H9 (cell line): ENCODE results near the gene JKAMP. TPM values are rescaled to one million over a fixed set of nuclear protein-coding genes. Genes with fewer than 3 reads are reported as not detected.

Experiments used
- DNase-seq: peaks from one replicate; pipeline ENCODE4 v3.0.0-alpha.2; 2017
- H2AFZ ChIP-seq: one replicate; pipeline ENCODE4 v1.6.1; 2013; ENCODE audit warnings: mild to moderate bottlenecking, low read length, control low read depth, moderate library complexity
- H2AK5ac ChIP-seq: 2 replicates; pipeline ENCODE4 v1.6.1; 2013; ENCODE audit warnings: low read length, control low read depth, mixed read lengths; ENCODE audit not compliant: insufficient read length
- H2BK120ac ChIP-seq: one replicate; pipeline ENCODE4 v1.6.1; 2013; ENCODE audit warnings: low read depth, mild to moderate bottlenecking, low read length, control low read depth, inconsistent platforms; ENCODE audit not compliant: poor library complexity, severe bottlenecking
- H2BK12ac ChIP-seq: 2 replicates; pipeline ENCODE4 v1.6.1; 2013; ENCODE audit warnings: low read length, control low read depth, mixed read lengths, low read depth; ENCODE audit not compliant: insufficient read length
- H2BK15ac ChIP-seq: 2 replicates; pipeline ENCODE4 v1.6.1; 2013; ENCODE audit warnings: low read depth, low read length, control low read depth
- H2BK20ac ChIP-seq: one replicate; pipeline ENCODE4 v1.6.1; 2013; ENCODE audit warnings: low read depth, mild to moderate bottlenecking, low read length, control low read depth, inconsistent platforms; ENCODE audit not compliant: poor library complexity, severe bottlenecking
- H2BK5ac ChIP-seq: 2 replicates; pipeline ENCODE4 v1.6.1; 2013; ENCODE audit warnings: low read length, control low read depth, mixed read lengths; ENCODE audit not compliant: insufficient read length
- H3K14ac ChIP-seq: 2 replicates; pipeline ENCODE4 v1.6.1; 2013; ENCODE audit warnings: low read length, control low read depth; ENCODE audit not compliant: insufficient read depth
- H3K18ac ChIP-seq: 2 replicates; pipeline ENCODE4 v1.6.1; 2013; ENCODE audit warnings: low read depth, mild to moderate bottlenecking, mixed read lengths, low read length, control low read depth; ENCODE audit not compliant: insufficient read length
- H3K23ac ChIP-seq: 2 replicates; pipeline ENCODE4 v1.6.1; 2013; ENCODE audit warnings: low read length, control low read depth, mixed read lengths, low read depth; ENCODE audit not compliant: insufficient read length
- H3K23me2 ChIP-seq: 2 replicates; pipeline ENCODE4 v1.6.1; 2013; ENCODE audit warnings: low read depth, mild to moderate bottlenecking, mixed read lengths, low read length, control low read depth; ENCODE audit not compliant: insufficient read length, poor library complexity, severe bottlenecking
- H3K27ac ChIP-seq: 2 replicates; pipeline ENCODE4 v1.5.1; 2013; ENCODE audit warnings: low read length, control low read depth, mixed read lengths, low read depth; ENCODE audit not compliant: insufficient read length
- H3K27me3 ChIP-seq: 2 replicates; pipeline ENCODE4 v1.6.1; 2013; ENCODE audit warnings: low read length, control low read depth, inconsistent platforms; ENCODE audit not compliant: insufficient read depth
- H3K4ac ChIP-seq: 2 replicates; pipeline ENCODE4 v1.6.1; 2013; ENCODE audit warnings: low read depth, mild to moderate bottlenecking, control low read depth, inconsistent platforms, low read length, moderate library complexity
- H3K4me1 ChIP-seq: 2 replicates; pipeline ENCODE4 v1.6.1; 2013; ENCODE audit warnings: low read length, control low read depth, inconsistent platforms; ENCODE audit not compliant: insufficient read depth
- H3K4me2 ChIP-seq: 2 replicates; pipeline ENCODE4 v1.6.1; 2013; ENCODE audit warnings: low read length, control low read depth, mixed read lengths; ENCODE audit not compliant: insufficient read length, insufficient read depth
- H3K56ac ChIP-seq: 2 replicates; pipeline ENCODE4 v1.6.1; 2013; ENCODE audit warnings: low read depth, mild to moderate bottlenecking, mixed read lengths, low read length, control low read depth; ENCODE audit not compliant: insufficient read length
- H3K79me1 ChIP-seq: 2 replicates; pipeline ENCODE4 v1.6.1; 2013; ENCODE audit warnings: low read depth, mild to moderate bottlenecking, moderate library complexity, low read length, control low read depth, inconsistent platforms; ENCODE audit not compliant: insufficient read depth, poor library complexity, severe bottlenecking
- H3K79me2 ChIP-seq: 2 replicates; pipeline ENCODE4 v1.6.1; 2013; ENCODE audit warnings: low read length, control low read depth, inconsistent platforms; ENCODE audit not compliant: insufficient read depth
- H3K9ac ChIP-seq: 2 replicates; pipeline ENCODE4 v1.6.1; 2013; ENCODE audit warnings: low read length, control low read depth, mixed read lengths; ENCODE audit not compliant: insufficient read length; ENCODE audit errors: extremely low read depth
- H3K9me3 ChIP-seq: one replicate; pipeline ENCODE4 v1.6.1; 2013; ENCODE audit warnings: low read depth, low read length, inconsistent platforms; ENCODE audit not compliant: control insufficient read depth
- H3T11ph ChIP-seq: one replicate; pipeline ENCODE4 v1.6.1; 2013; ENCODE audit warnings: mild to moderate bottlenecking, low read length, control low read depth, inconsistent platforms
- H4K20me1 ChIP-seq: one replicate; pipeline ENCODE4 v1.6.1; 2013; ENCODE audit not compliant: control insufficient read depth, insufficient read length, insufficient read depth
- H4K5ac ChIP-seq: 2 replicates; pipeline ENCODE4 v1.6.1; 2013; ENCODE audit warnings: low read depth, mild to moderate bottlenecking, mixed read lengths, low read length, control low read depth; ENCODE audit not compliant: insufficient read length
- H4K8ac ChIP-seq: replicated peaks from 2 replicates; pipeline ENCODE4 v1.6.1; 2013; ENCODE audit warnings: low read length, control low read depth, mixed read lengths, low read depth; ENCODE audit not compliant: insufficient read length
- H4K91ac ChIP-seq: 2 replicates; pipeline ENCODE4 v1.6.1; 2013; ENCODE audit warnings: low read depth, mild to moderate bottlenecking, moderate library complexity, mixed read lengths, low read length, control low read depth; ENCODE audit not compliant: insufficient read length
- H3K27ac Mint-ChIP-seq, 3 experiments: 2 replicates in 2 of 3; 3 replicates in 1 of 3; pipeline ENCODE4 v1.8.0; 2020 to 2021; ENCODE audit warnings: mixed read lengths in 3 of 3, mild to moderate bottlenecking in 1 of 3, moderate library complexity in 1 of 3
- H3K27me3 Mint-ChIP-seq: 2 replicates; pipeline ENCODE4 v1.8.0; 2021; ENCODE audit warnings: low read depth, mild to moderate bottlenecking, moderate library complexity, mixed read lengths
- H3K36me3 Mint-ChIP-seq, 3 experiments: 2 replicates in 2 of 3; 3 replicates in 1 of 3; pipeline ENCODE4 v1.8.0; 2020 to 2021; ENCODE audit warnings: low read depth in 3 of 3, mixed read lengths in 3 of 3; ENCODE audit not compliant: insufficient read depth in 1 of 3
- H3K4me1 Mint-ChIP-seq, 2 experiments: 2 replicates each; pipeline ENCODE4 v1.8.0; 2020; ENCODE audit warnings: mixed read lengths in 2 of 2
- H3K4me3 Mint-ChIP-seq, 2 experiments: 2 replicates in 1 of 2; 3 replicates in 1 of 2; pipeline ENCODE4 v1.8.0; 2020 to 2021; ENCODE audit warnings: mild to moderate bottlenecking in 2 of 2, mixed read lengths in 2 of 2, moderate library complexity in 1 of 2
- H3K9me3 Mint-ChIP-seq, 2 experiments: 2 replicates in 1 of 2; 3 replicates in 1 of 2; pipeline ENCODE4 v1.8.0; 2020; ENCODE audit warnings: mild to moderate bottlenecking in 2 of 2, mixed read lengths in 2 of 2, moderate library complexity in 1 of 2
- WGBS: extraction: QIAGEN DNeasy Blood & Tissue Kit; methylation state at CpG from one replicate; pipeline ENCODE4 v1.1.7; 2013; ENCODE audit warnings: missing lambda C conversion rate, low lambda C conversion rate, mixed read lengths; ENCODE audit not compliant: insufficient read length; ENCODE audit errors: extremely low coverage; 5-methylcytosine and 5-hydroxymethylcytosine counted together
- total RNA-seq: library from RNA; stranded (reverse); gene quantifications from 2 replicates; pipeline ENCODE4 v1.2.1, GENCODE V29; 2021
- TF ChIP-seq, protein P1 (sequence below): fragments of 200-600 bp; sonication (generic); conservative IDR thresholded peaks from 3 replicates; pipeline ENCODE4 v1.8.0; 2021; ENCODE audit warnings: antibody characterized with exemption, mild to moderate bottlenecking

JKAMP gene
- total RNA-seq, 1 experiment from 2014 or later: 33.8 TPM

DNA sequence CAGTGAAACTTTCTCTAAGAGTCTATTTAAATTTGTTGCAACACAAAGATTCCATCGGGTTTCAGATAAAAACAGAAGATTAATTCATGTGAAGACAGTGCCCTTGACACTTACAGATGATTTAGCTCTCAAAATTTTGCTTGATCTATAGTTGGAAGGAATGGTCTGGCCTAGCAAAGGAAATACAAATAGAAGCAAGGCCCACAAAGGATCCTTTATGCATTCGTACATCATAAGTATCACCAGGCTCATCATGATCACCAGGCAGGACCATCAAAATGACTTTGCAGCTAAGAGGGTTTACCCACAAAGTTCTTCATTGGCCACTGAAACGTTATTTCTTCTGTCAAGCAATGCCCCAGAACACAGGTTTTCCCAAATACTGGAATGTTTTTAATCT, 24.8 kb downstream of the JKAMP start:
- Histone ChIP-seq H3K4me2 (no peak overlapping the region), H3K18ac (no peak overlapping the region), H4K91ac (no peak overlapping the region), H3K4ac (no peak overlapping the region), H2BK5ac (no peak overlapping the region), H2AK5ac (no peak overlapping the region), H3K4me1 (no peaks in the 10 kb centered on the region), H3K27me3 (no peaks in the 10 kb centered on the region), H3K27ac (no peak overlapping the region), H3K23ac (no peak overlapping the region), H3K56ac (no peak overlapping the region), H4K20me1 (no peaks in the 10 kb centered on the region), H3K79me2 (no peaks in the 10 kb centered on the region), H2AFZ (no peak overlapping the region), H3K14ac (no peak overlapping the region), H4K5ac (no peak overlapping the region), H2BK120ac (no peak overlapping the region), H2BK15ac (no peak overlapping the region), H2BK20ac (no peak overlapping the region), H3K9me3 (no peaks in the 10 kb centered on the region), H2BK12ac (no peak overlapping the region), H3K79me1 (no peaks in the 10 kb centered on the region), H3K23me2 (no peaks in the 10 kb centered on the region), H3K9ac (no peak overlapping the region), H3T11ph (no peak overlapping the region), H4K8ac (no peak overlapping the region)
- TF ChIP-seq, protein P1, sequence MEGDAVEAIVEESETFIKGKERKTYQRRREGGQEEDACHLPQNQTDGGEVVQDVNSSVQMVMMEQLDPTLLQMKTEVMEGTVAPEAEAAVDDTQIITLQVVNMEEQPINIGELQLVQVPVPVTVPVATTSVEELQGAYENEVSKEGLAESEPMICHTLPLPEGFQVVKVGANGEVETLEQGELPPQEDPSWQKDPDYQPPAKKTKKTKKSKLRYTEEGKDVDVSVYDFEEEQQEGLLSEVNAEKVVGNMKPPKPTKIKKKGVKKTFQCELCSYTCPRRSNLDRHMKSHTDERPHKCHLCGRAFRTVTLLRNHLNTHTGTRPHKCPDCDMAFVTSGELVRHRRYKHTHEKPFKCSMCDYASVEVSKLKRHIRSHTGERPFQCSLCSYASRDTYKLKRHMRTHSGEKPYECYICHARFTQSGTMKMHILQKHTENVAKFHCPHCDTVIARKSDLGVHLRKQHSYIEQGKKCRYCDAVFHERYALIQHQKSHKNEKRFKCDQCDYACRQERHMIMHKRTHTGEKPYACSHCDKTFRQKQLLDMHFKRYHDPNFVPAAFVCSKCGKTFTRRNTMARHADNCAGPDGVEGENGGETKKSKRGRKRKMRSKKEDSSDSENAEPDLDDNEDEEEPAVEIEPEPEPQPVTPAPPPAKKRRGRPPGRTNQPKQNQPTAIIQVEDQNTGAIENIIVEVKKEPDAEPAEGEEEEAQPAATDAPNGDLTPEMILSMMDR: no peak
- Mint-ChIP-seq H3K27ac (no peak overlapping the region), H3K4me1 (peaks cover 17 to 18% of the 10 kb centered on the region in 2 experiments), H3K9me3 (peaks cover 7 to 15% of the 10 kb centered on the region in 2 experiments), H3K4me3 (no peak overlapping the region), H3K36me3 (peaks cover 3 to 16% (median 9%) of the 10 kb centered on the region in 3 experiments), H3K27me3 (no peaks in the 10 kb centered on the region)
- no peak for DNase-seq
- no CpG with 5 or more reads among the region's 3 CpGs for WGBS
